ENCODE data around the gene KICS2.
A peak's percentile ranks its signal among the peaks of the same experiment; 100 is the strongest.

KICS2 gene

GRCh38 chr12:64258576-64258975 is 36.5 kb upstream of the KICS2 start:
- TF ChIP-seq, protein P1, sequence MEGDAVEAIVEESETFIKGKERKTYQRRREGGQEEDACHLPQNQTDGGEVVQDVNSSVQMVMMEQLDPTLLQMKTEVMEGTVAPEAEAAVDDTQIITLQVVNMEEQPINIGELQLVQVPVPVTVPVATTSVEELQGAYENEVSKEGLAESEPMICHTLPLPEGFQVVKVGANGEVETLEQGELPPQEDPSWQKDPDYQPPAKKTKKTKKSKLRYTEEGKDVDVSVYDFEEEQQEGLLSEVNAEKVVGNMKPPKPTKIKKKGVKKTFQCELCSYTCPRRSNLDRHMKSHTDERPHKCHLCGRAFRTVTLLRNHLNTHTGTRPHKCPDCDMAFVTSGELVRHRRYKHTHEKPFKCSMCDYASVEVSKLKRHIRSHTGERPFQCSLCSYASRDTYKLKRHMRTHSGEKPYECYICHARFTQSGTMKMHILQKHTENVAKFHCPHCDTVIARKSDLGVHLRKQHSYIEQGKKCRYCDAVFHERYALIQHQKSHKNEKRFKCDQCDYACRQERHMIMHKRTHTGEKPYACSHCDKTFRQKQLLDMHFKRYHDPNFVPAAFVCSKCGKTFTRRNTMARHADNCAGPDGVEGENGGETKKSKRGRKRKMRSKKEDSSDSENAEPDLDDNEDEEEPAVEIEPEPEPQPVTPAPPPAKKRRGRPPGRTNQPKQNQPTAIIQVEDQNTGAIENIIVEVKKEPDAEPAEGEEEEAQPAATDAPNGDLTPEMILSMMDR (IDR thresholded peaks at IDR 0.05; ENCODE audit: low read depth, low read length, missing control alignments), result no peak
- Histone ChIP-seq H3K4me3 (ENCODE audit: low read depth, low read length) (no peak overlapping the region), H3K27ac (no peak overlapping the region), H3K36me3 (replicated peaks) (no peaks in the 10 kb centered on the region), H3K27me3 (replicated peaks) (no peaks in the 10 kb centered on the region)
- no peak for DNase-seq
- in situ Hi-C loops (cut with HindIII; ENCODE audit: low pct_ligation_motif_present, low sequenced_read_pairs), result no loop called here

DNA sequence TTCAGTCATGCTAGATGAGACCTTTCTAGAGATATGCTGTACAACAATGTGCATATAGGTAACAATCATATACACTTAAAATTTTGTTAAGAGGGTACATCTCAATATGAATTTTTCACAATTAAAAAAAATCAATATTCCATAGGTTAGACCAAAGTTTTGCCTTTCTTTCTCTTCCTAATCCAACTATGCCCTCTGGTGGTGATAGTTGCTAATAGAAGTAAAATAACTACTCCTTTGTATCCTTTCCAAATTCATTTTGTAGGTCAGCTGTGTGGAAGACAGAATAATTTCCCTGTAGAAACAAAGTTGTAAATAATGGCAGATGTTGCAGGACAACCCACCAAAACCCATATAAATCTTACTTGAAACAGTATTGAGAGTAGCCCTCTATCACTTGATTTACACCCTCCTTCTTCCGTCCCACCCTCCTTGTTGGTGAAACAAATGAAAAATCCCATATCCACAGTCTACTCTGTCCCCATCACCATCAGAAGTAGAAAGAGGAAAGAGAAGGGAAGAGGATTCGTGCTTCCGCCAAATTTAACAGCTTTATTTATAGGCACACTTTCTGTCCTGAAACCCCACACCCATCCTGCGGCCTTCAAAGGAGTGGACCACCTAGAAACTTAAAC is 34.2 kb upstream of the KICS2 start:
- Histone ChIP-seq H3K36me3 (replicated peaks) (no peaks in the 10 kb centered on the region), H3K27me3 (replicated peaks) (no peaks in the 10 kb centered on the region), H3K27ac (no peak overlapping the region), H3K4me3 (ENCODE audit: low read depth, low read length) (no peak overlapping the region)
- TF ChIP-seq, protein P1 (IDR thresholded peaks at IDR 0.05; ENCODE audit: low read depth, low read length, missing control alignments), result peak; percentile 37
- in situ Hi-C loops (cut with HindIII; ENCODE audit: low pct_ligation_motif_present, low sequenced_read_pairs), result no loop called here
- peak; percentile 16 for DNase-seq

DNA sequence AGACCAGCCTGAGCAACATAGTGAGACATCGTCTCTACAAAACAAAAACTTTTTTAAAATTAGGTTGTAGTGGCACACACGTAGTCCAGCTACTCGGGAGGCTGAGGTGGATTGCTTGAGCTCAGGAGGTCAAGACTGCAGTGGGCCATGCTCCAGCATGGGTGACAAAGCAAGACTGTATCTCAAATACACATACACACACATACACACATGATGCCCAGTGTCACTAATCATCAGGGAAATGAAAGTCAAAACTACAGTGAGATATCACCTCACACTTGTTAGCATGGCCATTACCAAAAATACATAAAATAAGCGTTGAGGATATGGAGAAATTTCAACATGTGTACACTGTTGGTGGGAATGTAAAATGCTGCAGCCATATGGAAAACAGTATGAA is 33.2 kb upstream of the KICS2 start:
- TF ChIP-seq, protein P1 (IDR thresholded peaks at IDR 0.05; ENCODE audit: low read depth, low read length, missing control alignments), result no peak
- in situ Hi-C loops (cut with HindIII; ENCODE audit: low pct_ligation_motif_present, low sequenced_read_pairs), result no loop called here

DNA sequence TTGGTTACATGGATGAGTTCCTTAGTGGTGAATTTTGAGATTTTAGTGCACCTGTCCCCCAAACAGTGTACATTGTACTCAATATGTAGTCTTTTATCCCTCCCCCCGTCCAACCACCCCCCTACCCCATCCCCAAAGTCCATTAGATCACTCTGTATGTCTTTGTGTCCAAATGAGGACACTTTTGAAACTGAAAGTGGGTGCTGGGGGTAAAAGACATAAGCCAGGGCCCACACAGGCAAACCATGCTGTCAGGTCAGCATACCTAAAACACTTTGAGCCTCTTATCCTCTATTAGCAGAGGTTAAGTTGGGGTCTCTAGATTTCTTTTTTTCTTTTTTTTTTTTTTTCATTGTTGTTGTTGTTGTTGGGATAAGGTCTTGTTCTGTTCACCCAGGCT is 31.3 kb upstream of the KICS2 start:
- Histone ChIP-seq H3K36me3 (replicated peaks) (no peaks in the 10 kb centered on the region), H3K27me3 (replicated peaks) (no peaks in the 10 kb centered on the region), H3K4me3 (ENCODE audit: low read depth, low read length) (no peak overlapping the region), H3K27ac (no peak overlapping the region)
- TF ChIP-seq, protein P1 (IDR thresholded peaks at IDR 0.05; ENCODE audit: low read depth, low read length, missing control alignments), result no peak
- in situ Hi-C loops (cut with HindIII; ENCODE audit: low pct_ligation_motif_present, low sequenced_read_pairs), result no loop called here
- DNase-seq, result no peak

More for the DNA sequence above, 33.2 kb upstream of the KICS2 start:
- Histone ChIP-seq H3K36me3 (replicated peaks) (no peaks in the 10 kb centered on the region), H3K4me3 (ENCODE audit: low read depth, low read length) (no peak overlapping the region), H3K27me3 (replicated peaks) (no peaks in the 10 kb centered on the region), H3K27ac (no peak overlapping the region)
- DNase-seq, result no peak

GRCh38 chr12:64252681-64253080 is 30.6 kb upstream of the KICS2 start:
- Histone ChIP-seq H3K36me3 (replicated peaks) (no peaks in the 10 kb centered on the region), H3K4me3 (ENCODE audit: low read depth, low read length) (no peak overlapping the region), H3K27ac (no peak overlapping the region), H3K27me3 (replicated peaks) (no peaks in the 10 kb centered on the region)
- in situ Hi-C loops (cut with HindIII; ENCODE audit: low pct_ligation_motif_present, low sequenced_read_pairs), result no loop called here
- TF ChIP-seq, protein P1 (IDR thresholded peaks at IDR 0.05; ENCODE audit: low read depth, low read length, missing control alignments), result no peak
- no peak for DNase-seq

GRCh38 chr12:64243809-64244208 is 21.7 kb upstream of the KICS2 start:
- H3K27me3 ChIP-seq (replicated peaks), result no peaks in the 10 kb centered on the region
- H3K4me3 ChIP-seq (ENCODE audit: low read depth, low read length), result no peak overlapping the region
- H3K27ac ChIP-seq, result no peak overlapping the region
- in situ Hi-C loops (cut with HindIII; ENCODE audit: low pct_ligation_motif_present, low sequenced_read_pairs), result loop anchor here (25.0 kb wide), 1 partner anchor 407 kb away; the partner anchor contains the start of gene SRGAP1
- TF ChIP-seq, protein P1 (IDR thresholded peaks at IDR 0.05; ENCODE audit: low read depth, low read length, missing control alignments), result no peak
- DNase-seq, result no peak
- no peaks in the 10 kb centered on the region for H3K36me3 ChIP-seq (replicated peaks)

All from brain microvascular endothelial cell (primary cell).